Measurements from ENCODE around the gene UBE2E3. TPM values are rescaled to one million over a fixed set of nuclear protein-coding genes. Genes with fewer than 3 reads are reported as not detected.

The UBE2E3 gene
- total RNA-seq, 2 donors from 2014 or later, result 49.7 to 53.8 TPM

- no peak for ATAC-seq (ENCODE audit: insufficient number of reproducible peaks, low FRiP score, low read depth)
- H3K36me3 ChIP-seq, result no peaks in the 10 kb centered on the region
- no peaks in the 10 kb centered on the region for H3K4me1 ChIP-seq (ENCODE audit: control insufficient read depth in 1 of 2, low read depth in 2 of 2)
- no peak for TF ChIP-seq CTCF (IDR thresholded peaks at IDR 0.05)
- H3K27ac ChIP-seq, result no peak overlapping the region
- H3K27me3 ChIP-seq (replicated peaks; ENCODE audit: insufficient read depth), result no peaks in the 10 kb centered on the region
- H3K4me3 ChIP-seq, result no peak overlapping the region
- no peaks in the 10 kb centered on the region for H3K9me3 ChIP-seq
- no peak for DNase-seq (ENCODE audit: low spot score)
Measured at GRCh38 chr2:181112916-181113315, 132.5 kb downstream of the UBE2E3 start.
